ENCODE data around the gene PCID2. TPM values are rescaled to one million over a fixed set of nuclear protein-coding genes. Genes with fewer than 3 reads are reported as not detected.

The PCID2 gene
- total and polyA plus RNA-seq, 8 donors = 25.9 to 81.7 (median 40.9) TPM

- Histone ChIP-seq H3K4me1 (no peaks in the 10 kb centered on the region), H3K9me3 (no peaks in the 10 kb centered on the region), H3K27me3 (no peaks in the 10 kb centered on the region), H3K27ac (no peak overlapping the region), H3K4me3 (no peak overlapping the region), H3K36me3 (peaks cover 0 to 12% (median 0%) of the 10 kb centered on the region in 4 donors)
- WGBS, 5 donors = 75 to 94% (median 88%) methylated on average over 15 to 18 of the region's 18 CpGs
- intact Hi-C loops (cut with DNase I; ENCODE audit: low total_unique reads) = no loop called here
- TF ChIP-seq POLR2AphosphoS5 (IDR thresholded peaks at IDR 0.05) (no peak), POLR2A (IDR thresholded peaks at IDR 0.05) (no peak), EP300 (IDR thresholded peaks at IDR 0.05) (no peak)
- TF ChIP-seq, protein P1, sequence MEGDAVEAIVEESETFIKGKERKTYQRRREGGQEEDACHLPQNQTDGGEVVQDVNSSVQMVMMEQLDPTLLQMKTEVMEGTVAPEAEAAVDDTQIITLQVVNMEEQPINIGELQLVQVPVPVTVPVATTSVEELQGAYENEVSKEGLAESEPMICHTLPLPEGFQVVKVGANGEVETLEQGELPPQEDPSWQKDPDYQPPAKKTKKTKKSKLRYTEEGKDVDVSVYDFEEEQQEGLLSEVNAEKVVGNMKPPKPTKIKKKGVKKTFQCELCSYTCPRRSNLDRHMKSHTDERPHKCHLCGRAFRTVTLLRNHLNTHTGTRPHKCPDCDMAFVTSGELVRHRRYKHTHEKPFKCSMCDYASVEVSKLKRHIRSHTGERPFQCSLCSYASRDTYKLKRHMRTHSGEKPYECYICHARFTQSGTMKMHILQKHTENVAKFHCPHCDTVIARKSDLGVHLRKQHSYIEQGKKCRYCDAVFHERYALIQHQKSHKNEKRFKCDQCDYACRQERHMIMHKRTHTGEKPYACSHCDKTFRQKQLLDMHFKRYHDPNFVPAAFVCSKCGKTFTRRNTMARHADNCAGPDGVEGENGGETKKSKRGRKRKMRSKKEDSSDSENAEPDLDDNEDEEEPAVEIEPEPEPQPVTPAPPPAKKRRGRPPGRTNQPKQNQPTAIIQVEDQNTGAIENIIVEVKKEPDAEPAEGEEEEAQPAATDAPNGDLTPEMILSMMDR (IDR thresholded peaks at IDR 0.05) = no peak
- no peak for DNase-seq
These were observed 66.9 kb downstream of the PCID2 start for GRCh38 chr13:113141601-113141970.

DNA sequence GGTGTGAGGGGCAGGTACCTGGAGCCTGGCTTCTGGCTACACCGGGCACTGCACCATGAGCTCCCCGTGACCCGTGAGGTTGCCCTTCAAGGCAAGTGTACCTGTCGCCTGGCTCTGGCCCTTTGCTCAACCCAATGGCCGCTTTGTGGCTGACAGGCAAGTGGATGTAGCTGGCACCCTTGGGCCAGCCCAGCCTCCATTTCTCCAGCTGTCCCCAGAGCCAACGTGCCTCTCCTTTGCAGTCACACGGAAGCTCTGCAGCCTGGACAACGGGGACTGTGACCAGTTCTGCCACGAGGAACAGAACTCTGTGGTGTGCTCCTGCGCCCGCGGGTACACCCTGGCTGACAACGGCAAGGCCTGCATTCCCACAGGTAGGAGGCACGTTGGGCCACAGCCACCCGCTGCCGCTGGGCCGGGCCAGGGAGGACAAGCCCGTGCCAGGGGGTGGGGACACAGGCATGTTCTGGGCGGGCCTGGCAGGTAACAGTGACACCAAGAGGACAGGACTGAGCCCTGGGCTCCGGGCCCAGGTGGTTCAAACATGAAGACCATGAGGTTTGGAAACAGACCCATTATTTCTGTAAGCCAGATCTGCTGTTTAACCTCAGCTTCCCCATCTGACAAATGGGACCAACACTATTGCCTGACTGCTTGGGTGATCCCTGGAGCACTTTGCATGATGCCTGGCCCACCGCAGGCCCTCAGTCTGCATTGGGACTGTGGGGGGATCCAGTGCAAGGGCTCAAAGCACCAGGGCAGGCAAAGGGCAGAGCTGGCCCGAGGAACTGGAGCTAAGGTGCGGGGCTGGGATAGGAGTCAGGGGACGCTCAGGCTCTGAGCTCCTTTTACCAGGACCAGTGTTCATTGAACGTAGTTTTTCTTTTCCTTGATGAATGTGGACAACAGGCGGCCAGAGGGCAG lies 67.5 kb downstream of the PCID2 start:
- no peak overlapping the region for H3K27ac ChIP-seq
- H3K4me1 ChIP-seq = no peaks in the 10 kb centered on the region
- intact Hi-C loops (cut with DNase I; ENCODE audit: low total_unique reads) = no loop called here
- no peaks in the 10 kb centered on the region for H3K27me3 ChIP-seq
- no peaks in the 10 kb centered on the region for H3K9me3 ChIP-seq
- DNase-seq = peak in 1 of 2 donors; percentile 10
- TF ChIP-seq POLR2AphosphoS5 (IDR thresholded peaks at IDR 0.05) = no peak
- TF ChIP-seq, protein P1 (IDR thresholded peaks at IDR 0.05) = no peak
- H3K4me3 ChIP-seq = no peak overlapping the region
- H3K36me3 ChIP-seq = peaks cover 0 to 12% (median 0%) of the 10 kb centered on the region in 4 donors
- 88 to 92% (median 89%) methylated on average over 25 to 26 of the region's 26 CpGs for WGBS, 5 donors

- Histone ChIP-seq H3K36me3 (peaks cover 0 to 12% (median 0%) of the 10 kb centered on the region in 4 donors), H3K27ac (no peak overlapping the region), H3K4me3 (no peak overlapping the region), H3K9me3 (no peaks in the 10 kb centered on the region), H3K4me1 (no peaks in the 10 kb centered on the region), H3K27me3 (no peaks in the 10 kb centered on the region)
- TF ChIP-seq EP300 (IDR thresholded peaks at IDR 0.05) (no peak), POLR2A (IDR thresholded peaks at IDR 0.05) (no peak), POLR2AphosphoS5 (IDR thresholded peaks at IDR 0.05) (no peak)
- TF ChIP-seq, protein P1 (IDR thresholded peaks at IDR 0.05) = no peak
- no peak for DNase-seq
- 77 to 82% (median 80%) methylated on average over 5 of the region's 5 CpGs for WGBS, 5 donors
- intact Hi-C loops (cut with DNase I; ENCODE audit: low total_unique reads) = no loop called here
These were observed 68.9 kb downstream of the PCID2 start for GRCh38 chr13:113139577-113139976.

- H3K4me1 ChIP-seq = no peaks in the 10 kb centered on the region
- peak in 1 of 2 donors; percentile 22 for DNase-seq
- 65 to 73% (median 72%) methylated on average over 16 of the region's 16 CpGs for WGBS, 5 donors
- H3K36me3 ChIP-seq = peaks cover 0 to 8% (median 0%) of the 10 kb centered on the region in 4 donors
- no peaks in the 10 kb centered on the region for H3K27me3 ChIP-seq
- TF ChIP-seq EP300 (IDR thresholded peaks at IDR 0.05) (no peak), POLR2A (IDR thresholded peaks at IDR 0.05) (no peak), POLR2AphosphoS5 (IDR thresholded peaks at IDR 0.05) (no peak)
- TF ChIP-seq, protein P1 (IDR thresholded peaks at IDR 0.05) = no peak
- no peak overlapping the region for H3K27ac ChIP-seq
- no peaks in the 10 kb centered on the region for H3K9me3 ChIP-seq
- H3K4me3 ChIP-seq = no peak overlapping the region
- intact Hi-C loops (cut with DNase I; ENCODE audit: low total_unique reads) = no loop called here
These were observed 69.5 kb downstream of the PCID2 start for GRCh38 chr13:113138792-113139551.

Measured in stomach (tissue), 9 donors.